GM19467 (cell line): ENCODE data around the gene TOM1L2.
"Not testable (repeated sequence)": the region's sequence is repeated elsewhere in the genome, so short reads cannot be mapped to it uniquely, and the experiment has no call there.

Experiments
- ATAC-seq: cut with Tn5 transposase; IDR thresholded peaks from one replicate; pipeline ENCODE4 v1.9.1; 2021; ENCODE audit warnings: mild to moderate bottlenecking, moderate library complexity; ENCODE audit not compliant: unreplicated experiment

The TOM1L2 gene

GRCh38 chr17:17995887-17996286 is 23.7 kb upstream of the TOM1L2 start:
- not testable (repeated sequence) for ATAC-seq

- ATAC-seq, result no peak
These were observed 22.3 kb upstream of the TOM1L2 start for GRCh38 chr17:17994271-17995069.

GRCh38 chr17:17993852-17994251 is 21.7 kb upstream of the TOM1L2 start:
- no peak for ATAC-seq

GRCh38 chr17:17993366-17993765 is 21.2 kb upstream of the TOM1L2 start:
- no peak for ATAC-seq

GRCh38 chr17:17990282-17990681 is 18.1 kb upstream of the TOM1L2 start:
- ATAC-seq, result no peak

- no peak for ATAC-seq
These were observed 17.4 kb upstream of the TOM1L2 start for GRCh38 chr17:17989618-17990017.

GRCh38 chr17:17989081-17989480 is 16.9 kb upstream of the TOM1L2 start:
- no peak for ATAC-seq

- ATAC-seq, result no peak
These were observed 16.3 kb upstream of the TOM1L2 start for GRCh38 chr17:17988427-17988945.

GRCh38 chr17:17987901-17988300 is 15.7 kb upstream of the TOM1L2 start:
- ATAC-seq, result no peak

GRCh38 chr17:17987187-17987896 is 15.1 kb upstream of the TOM1L2 start:
- no peak for ATAC-seq

GRCh38 chr17:17985555-17985954 is 13.4 kb upstream of the TOM1L2 start:
- ATAC-seq, result no peak

- ATAC-seq, result no peak
These were observed 13.0 kb upstream of the TOM1L2 start for GRCh38 chr17:17985153-17985552.

GRCh38 chr17:17983776-17984175 is 11.6 kb upstream of the TOM1L2 start:
- ATAC-seq, result no peak

GRCh38 chr17:17983376-17983775 is 11.2 kb upstream of the TOM1L2 start:
- no peak for ATAC-seq

- ATAC-seq, result no peak
These were observed 10.6 kb upstream of the TOM1L2 start for GRCh38 chr17:17982801-17983200.

- ATAC-seq, result no peak
These were observed 9.1 kb upstream of the TOM1L2 start for GRCh38 chr17:17981330-17981729.

- ATAC-seq, result no peak
These were observed 7.6 kb upstream of the TOM1L2 start for GRCh38 chr17:17979778-17980177.

- no peak for ATAC-seq
These were observed 6.6 kb upstream of the TOM1L2 start for GRCh38 chr17:17978481-17979424.

- no peak for ATAC-seq
These were observed 4.9 kb upstream of the TOM1L2 start for GRCh38 chr17:17976931-17977570.

- ATAC-seq, result no peak
These were observed 3.2 kb upstream of the TOM1L2 start for GRCh38 chr17:17975436-17975835.

- no peak for ATAC-seq
These were observed 703 bp upstream of the TOM1L2 start for GRCh38 chr17:17972952-17973254.
